Naive thymus-derived CD8-positive, alpha-beta T cell (primary cell): Measurements from ENCODE around the gene ARL2BP. TPM values are rescaled to one million over a fixed set of nuclear protein-coding genes. Genes with fewer than 3 reads are reported as not detected.
"Not testable (repeated sequence)": the region's sequence is repeated elsewhere in the genome, so short reads cannot be mapped to it uniquely, and the experiment has no call there.

Source experiments
- ATAC-seq, 2 donors: fragments of 150-1000 bp; cut with Tn5 transposase in 1 of 2; sonication (Bioruptor Pico), chemical (Tn5 transposase) in 1 of 2; 1 replicate in 1 of 2; 2 replicates in 1 of 2; pipeline ENCODE4 v1.10.0; 2021; ENCODE audit warnings: mild to moderate bottlenecking in 2 of 2, moderate library complexity in 2 of 2
- POLR2A ChIA-PET: fragments of 350-600 bp; sonication (Branson Sonifier 250); formaldehyde crosslinking; loops from one replicate; lab custom pipeline; 2021; ENCODE audit warnings: antibody characterized with exemption; lab: Charles Lee
- DNase-seq, 10 donors: peaks; one replicate each; pipeline versions ENCODE4 v3.0.0 to v3.0.0-alpha.2; 2020 to 2022
- H3K27ac Mint-ChIP-seq, 10 donors: one replicate each; pipeline ENCODE4 v1.8.0; 2020 to 2022; ENCODE audit warnings: mild to moderate bottlenecking in 10 of 10, mixed read lengths in 10 of 10, moderate library complexity in 4 of 10, inconsistent platforms in 1 of 10
- H3K27me3 Mint-ChIP-seq, 5 donors: one replicate each; pipeline ENCODE4 v1.8.0; 2021 to 2022; ENCODE audit warnings: mixed read lengths in 5 of 5
- H3K36me3 Mint-ChIP-seq, 3 donors: one replicate each; pipeline ENCODE4 v1.8.0; 2020 to 2022; ENCODE audit warnings: mixed read lengths in 3 of 3, mild to moderate bottlenecking in 2 of 3, inconsistent platforms in 1 of 3
- H3K4me1 Mint-ChIP-seq, 4 donors: one replicate each; pipeline ENCODE4 v1.8.0; 2021 to 2022; ENCODE audit warnings: mixed read lengths in 4 of 4
- H3K4me3 Mint-ChIP-seq, 10 donors: one replicate each; pipeline ENCODE4 v1.8.0; 2020 to 2022; ENCODE audit warnings: mild to moderate bottlenecking in 10 of 10, mixed read lengths in 10 of 10, moderate library complexity in 6 of 10, inconsistent platforms in 1 of 10
- H3K9me3 Mint-ChIP-seq, 9 donors: one replicate each; pipeline ENCODE4 v1.8.0; 2020 to 2022; ENCODE audit warnings: mixed read lengths in 9 of 9, mild to moderate bottlenecking in 3 of 9, inconsistent platforms in 1 of 9, moderate library complexity in 1 of 9
- polyA plus RNA-seq, 3 donors: library from polyadenylated mRNA; unstranded; fragments of 300-500 nt; fragmentation: Illumina TruSeq; gene quantifications; one replicate each; pipeline ENCODE4 v1.2.3, GENCODE V29; 2021
- total RNA-seq, 8 experiments: library from RNA in 2 of 8; stranded (reverse) in 2 of 8; gene quantifications; one replicate each; pipeline ENCODE4 v1.2.3 and lab custom pipeline; 2021 to 2026

ARL2BP gene
- 10 to 100 TPM; 58.0 to 61.3 TPM for total RNA-seq
- 100 to 1,000 TPM; 148 to 154 (median 153) TPM for polyA plus RNA-seq
- 39.4 to 129 (median 50.1) reads per million in 6 experiments for total RNA-seq (lab: John Stamatoyannopoulos, UW)

DNA sequence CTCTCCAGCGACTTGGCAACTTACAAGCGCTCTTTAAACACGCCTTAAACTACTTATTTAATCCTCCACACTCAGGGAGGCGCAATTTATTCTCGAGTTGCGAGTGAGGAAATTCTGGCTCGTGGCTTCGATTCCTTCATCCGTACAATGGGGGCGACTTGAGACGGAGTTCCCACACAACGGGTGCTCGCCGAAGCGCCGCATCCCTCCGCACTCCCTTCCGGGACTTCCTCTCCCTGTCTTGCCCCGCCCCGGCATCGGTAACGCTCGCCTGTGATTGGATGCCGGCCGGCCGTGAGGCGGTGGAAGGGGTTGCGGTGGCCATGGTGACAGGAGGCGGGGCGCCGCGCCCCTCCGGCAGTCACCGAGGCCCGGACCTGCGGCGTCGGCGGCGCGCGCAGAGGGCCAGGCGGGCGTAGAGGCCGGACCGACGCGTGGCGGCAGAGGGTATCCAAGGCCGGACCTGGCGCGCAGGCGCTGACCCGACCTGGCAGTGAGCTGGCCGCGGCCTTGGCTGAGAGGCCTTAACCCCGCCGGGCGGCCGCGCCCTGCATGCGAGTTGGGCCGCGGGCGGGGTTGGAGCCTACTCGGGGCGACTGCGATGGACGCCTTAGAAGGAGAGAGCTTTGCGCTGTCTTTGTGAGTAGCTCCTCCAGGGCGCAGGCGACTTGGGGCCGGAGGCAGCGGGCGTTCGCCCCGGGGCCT, at the start of gene ARL2BP:
ARL2BP (plus strand) TSS at position 493 of the 705 bp plus-strand sequence; CDS start at position 602, 109 bp downstream.
- ATAC-seq (peak; percentile 92 to 96), DNase-seq (peak; percentile 95 to 98 (median 97))
- POLR2A ChIA-PET, result interaction anchor here (0.5 to 3.7 kb wide), 18 partner anchors 9 to 1050 kb away, joined by 3 to 24 read pairs (median 4); partner anchors contain the start of genes CIAPIN1, PSME3IP1 and RSPRY1
- Mint-ChIP-seq H3K27me3 (no peaks in the 10 kb centered on the region), H3K4me3 (peak within 1 kb of the TSS; percentile 87 to 96 (median 94)), H3K4me1 (peaks cover 11 to 33% (median 21%) of the 10 kb centered on the region in 4 donors), H3K27ac (peak within 1 kb of the TSS; percentile 93 to 97 (median 96)), H3K36me3 (peaks cover 0 to 33% (median 10%) of the 10 kb centered on the region in 3 donors), H3K9me3 (no peaks in the 10 kb centered on the region)

DNA sequence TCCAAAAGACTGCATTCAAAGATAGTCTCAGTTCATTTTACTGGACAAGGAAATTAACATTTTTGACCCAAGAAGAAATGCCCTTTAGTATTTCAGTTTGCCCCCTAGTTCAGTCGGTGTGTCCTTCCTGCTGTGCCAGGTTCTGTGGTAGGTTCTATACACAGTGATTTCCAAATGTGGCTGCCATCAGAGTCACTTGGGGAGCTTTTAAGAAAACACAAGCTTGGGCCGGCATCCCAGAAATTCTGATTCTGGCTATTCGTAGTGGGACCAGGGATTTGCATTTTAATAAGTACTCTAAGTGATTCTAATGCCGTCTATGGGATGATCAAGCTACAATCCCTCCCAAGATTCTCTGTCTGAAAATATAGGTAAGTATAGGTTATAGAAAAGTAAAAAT, 48.8 kb upstream of the ARL2BP start:
- no peak for DNase-seq
- Mint-ChIP-seq H3K4me1 (peaks cover 19 to 42% (median 30%) of the 10 kb centered on the region in 4 donors), H3K9me3 (no peaks in the 10 kb centered on the region), H3K4me3 (no peak overlapping the region), H3K36me3 (peaks cover 0 to 28% (median 3%) of the 10 kb centered on the region in 3 donors), H3K27me3 (no peaks in the 10 kb centered on the region), H3K27ac (peak overlapping the region in 1 of 10 donors; percentile 84)
- no peak for ATAC-seq
- POLR2A ChIA-PET, result no interaction called here

DNA sequence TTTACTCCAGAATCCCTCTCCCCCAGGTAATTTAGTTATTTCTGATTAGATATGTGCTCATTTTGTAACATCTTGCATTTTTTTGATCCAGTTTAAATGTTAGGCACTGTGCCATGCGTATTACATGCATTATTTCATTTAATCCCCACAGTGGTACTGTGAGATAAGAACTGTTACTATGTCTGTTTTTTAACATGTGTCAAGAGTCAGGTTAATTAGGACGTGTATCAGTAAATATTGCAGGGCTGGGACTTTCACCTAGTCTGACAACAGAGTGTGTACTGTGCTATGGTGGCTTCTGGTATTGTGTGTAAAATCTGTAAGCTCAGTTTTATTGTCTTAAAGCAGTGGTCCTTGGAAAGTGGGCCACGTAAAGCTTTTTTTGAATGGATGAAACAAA, 48.3 kb upstream of the ARL2BP start:
- Mint-ChIP-seq H3K27ac (no peak overlapping the region), H3K9me3 (no peaks in the 10 kb centered on the region), H3K4me3 (no peak overlapping the region), H3K27me3 (no peaks in the 10 kb centered on the region), H3K36me3 (peaks cover 0 to 28% (median 3%) of the 10 kb centered on the region in 3 donors), H3K4me1 (peaks cover 17 to 41% (median 29%) of the 10 kb centered on the region in 4 donors)
- ATAC-seq, result no peak
- no peak for DNase-seq
- POLR2A ChIA-PET, result interaction anchor here (0.8 kb wide), 1 partner anchor 11 kb away, joined by 3 read pairs; the partner anchor contains the start of gene PSME3IP1

GRCh38 chr16:57200321-57200720, 44.7 kb upstream of the ARL2BP start:
- Mint-ChIP-seq H3K36me3 (peaks cover 0 to 27% (median 3%) of the 10 kb centered on the region in 3 donors), H3K4me1 (peaks cover 10 to 30% (median 18%) of the 10 kb centered on the region in 4 donors)
- DNase-seq, H3K4me3 Mint-ChIP-seq, ATAC-seq, H3K27me3 Mint-ChIP-seq, H3K9me3 Mint-ChIP-seq, POLR2A ChIA-PET, H3K27ac Mint-ChIP-seq: not testable (repeated sequence)

DNA sequence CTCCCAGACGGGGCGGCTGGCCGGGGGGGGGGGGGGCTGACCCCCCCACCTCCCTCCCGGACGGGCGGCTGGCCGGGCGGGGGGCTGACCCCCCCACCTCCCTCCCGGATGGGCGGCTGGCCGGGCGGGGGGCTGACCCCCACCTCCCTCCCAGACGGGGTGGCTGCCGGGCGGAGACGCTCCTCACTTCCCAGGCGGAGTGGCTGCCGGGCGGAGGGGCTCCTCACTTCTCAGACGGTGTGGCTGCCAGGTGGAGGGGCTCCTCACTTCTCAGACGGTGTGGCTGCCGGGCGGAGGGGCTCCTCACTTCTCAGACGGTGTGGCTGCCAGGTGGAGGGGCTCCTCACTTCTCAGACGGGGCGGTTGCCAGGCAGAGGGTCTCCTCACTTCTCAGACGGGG, 44.1 kb upstream of the ARL2BP start:
- H3K36me3 Mint-ChIP-seq, result peaks cover 0 to 32% (median 3%) of the 10 kb centered on the region in 3 donors
- H3K9me3 Mint-ChIP-seq, POLR2A ChIA-PET, H3K27ac Mint-ChIP-seq, H3K4me3 Mint-ChIP-seq, DNase-seq, ATAC-seq, H3K27me3 Mint-ChIP-seq: not testable (repeated sequence)
- peaks cover 9 to 30% (median 17%) of the 10 kb centered on the region in 4 donors for H3K4me1 Mint-ChIP-seq

DNA sequence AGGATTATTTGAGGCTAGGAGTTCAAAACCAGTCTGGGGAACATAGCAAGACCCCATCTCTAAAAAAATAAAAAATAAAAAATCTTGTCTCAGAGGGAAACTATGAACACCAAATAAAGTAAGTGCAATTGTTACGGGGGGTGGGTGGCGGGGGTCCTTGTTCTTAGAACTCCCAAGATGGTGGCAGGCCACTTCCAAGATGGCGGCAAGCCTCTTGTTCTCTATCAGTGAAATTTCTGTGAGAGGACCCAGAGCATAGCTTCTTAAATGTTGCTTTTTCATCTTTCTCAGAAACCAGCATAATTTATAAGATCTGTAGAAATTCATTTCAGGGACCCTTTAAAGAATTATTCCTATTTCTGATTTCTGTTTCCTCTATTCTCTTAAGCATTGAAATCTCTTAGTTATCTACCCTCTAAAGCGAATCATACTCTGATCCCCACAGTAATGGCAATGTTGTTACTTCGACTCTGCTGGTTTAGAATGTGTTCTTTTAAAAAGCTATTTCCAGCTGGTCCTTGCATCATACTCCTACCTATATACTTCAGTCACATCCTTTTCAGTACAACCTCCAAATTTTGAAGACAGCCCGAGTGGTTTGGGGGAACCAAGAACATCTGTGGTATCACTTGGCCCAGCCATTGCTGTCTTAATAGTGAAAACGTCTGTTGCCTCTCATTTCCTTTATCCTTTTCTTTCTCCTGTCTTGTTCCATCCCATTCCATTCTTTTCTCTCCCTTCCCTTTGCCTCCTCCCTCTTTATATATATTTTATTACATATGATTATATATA, 42.8 kb upstream of the ARL2BP start:
- Mint-ChIP-seq H3K9me3 (no peaks in the 10 kb centered on the region), H3K27ac (peak overlapping the region in 4 of 10 donors; percentile 10 to 46 (median 28)), H3K4me1 (peaks cover 6 to 18% (median 11%) of the 10 kb centered on the region in 4 donors), H3K4me3 (no peak overlapping the region), H3K27me3 (no peaks in the 10 kb centered on the region), H3K36me3 (peaks cover 0 to 39% (median 3%) of the 10 kb centered on the region in 3 donors)
- no peak for ATAC-seq
- no peak for DNase-seq
- POLR2A ChIA-PET, result no interaction called here

DNA sequence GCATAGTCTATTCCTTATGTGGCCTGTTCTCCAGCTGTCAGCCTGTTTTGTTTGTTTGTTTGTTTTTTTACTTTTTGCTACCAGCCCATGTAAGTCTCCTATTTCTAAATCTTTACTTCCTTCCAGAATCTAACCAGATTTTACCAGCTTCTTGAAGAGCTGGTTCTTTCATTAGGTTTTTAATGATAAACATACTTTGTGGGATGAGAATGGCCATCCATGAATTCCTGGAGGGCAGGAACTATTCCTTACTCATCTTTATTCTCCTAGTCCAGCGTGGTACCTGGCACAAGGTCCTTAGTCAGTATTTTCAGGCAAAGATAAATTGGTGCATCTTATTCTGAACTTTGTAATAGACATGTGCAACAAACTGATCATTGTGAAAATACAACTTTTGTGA, 41.6 kb upstream of the ARL2BP start:
- ATAC-seq, result no peak
- no peak for DNase-seq
- no peak overlapping the region for H3K4me3 Mint-ChIP-seq
- H3K9me3 Mint-ChIP-seq, result no peaks in the 10 kb centered on the region
- H3K36me3 Mint-ChIP-seq, result peaks cover 0 to 50% (median 7%) of the 10 kb centered on the region in 3 donors
- H3K4me1 Mint-ChIP-seq, result peaks cover 6 to 18% (median 10%) of the 10 kb centered on the region in 4 donors
- POLR2A ChIA-PET, result no interaction called here
- no peaks in the 10 kb centered on the region for H3K27me3 Mint-ChIP-seq
- H3K27ac Mint-ChIP-seq, result peak overlapping the region in 5 of 10 donors; percentile 6 to 80 (median 57)

GRCh38 chr16:57204675-57205074, 40.4 kb upstream of the ARL2BP start:
- POLR2A ChIA-PET, result no interaction called here
- ATAC-seq (no peak), DNase-seq (no peak)
- Mint-ChIP-seq H3K27ac (peak overlapping the region in 1 of 10 donors; percentile 14), H3K36me3 (peaks cover 0 to 55% (median 11%) of the 10 kb centered on the region in 3 donors), H3K9me3 (no peaks in the 10 kb centered on the region), H3K4me1 (peaks cover 4 to 12% (median 6%) of the 10 kb centered on the region in 4 donors), H3K4me3 (no peak overlapping the region), H3K27me3 (no peaks in the 10 kb centered on the region)

- ATAC-seq, result no peak
- POLR2A ChIA-PET, result no interaction called here
- H3K27ac Mint-ChIP-seq, result no peak overlapping the region
- peaks cover 0 to 4% (median 1%) of the 10 kb centered on the region in 4 donors for H3K4me1 Mint-ChIP-seq
- H3K36me3 Mint-ChIP-seq, result peaks cover 7 to 91% (median 34%) of the 10 kb centered on the region in 3 donors
- DNase-seq, result no peak
- H3K4me3 Mint-ChIP-seq, result no peak overlapping the region
- peaks cover 0 to 4% (median 0%) of the 10 kb centered on the region in 9 donors for H3K9me3 Mint-ChIP-seq
- H3K27me3 Mint-ChIP-seq, result no peaks in the 10 kb centered on the region
Observed at GRCh38 chr16:57208926-57209325, 36.1 kb upstream of the ARL2BP start.

DNA sequence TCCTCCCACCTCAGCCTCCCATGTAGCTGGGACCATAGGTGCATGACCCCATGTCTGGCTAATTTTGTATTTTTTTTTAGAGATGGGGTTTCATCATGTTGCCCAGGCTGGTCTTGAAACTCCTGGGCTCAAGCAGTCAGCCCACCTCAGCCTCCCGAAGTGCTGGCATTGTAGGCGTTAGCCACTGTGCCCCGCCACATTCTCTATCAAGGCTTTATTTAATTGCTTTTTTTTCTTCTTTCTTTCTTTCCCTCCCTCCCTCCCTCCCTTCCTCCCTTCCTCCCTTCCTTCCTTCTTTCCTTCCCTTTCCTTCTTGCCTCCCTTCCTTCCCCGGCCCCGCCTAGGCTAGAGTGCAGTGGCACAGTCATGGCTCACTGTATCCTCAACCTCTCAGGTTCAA, 35.3 kb upstream of the ARL2BP start:
- H3K4me3 Mint-ChIP-seq, result no peak overlapping the region
- no peaks in the 10 kb centered on the region for H3K27me3 Mint-ChIP-seq
- POLR2A ChIA-PET, result no interaction called here
- no peak for DNase-seq
- H3K36me3 Mint-ChIP-seq, result peaks cover 14 to 95% (median 43%) of the 10 kb centered on the region in 3 donors
- peak overlapping the region in 2 of 10 donors; percentile 45 to 64 for H3K27ac Mint-ChIP-seq
- ATAC-seq, result no peak
- H3K9me3 Mint-ChIP-seq, result peaks cover 0 to 7% (median 0%) of the 10 kb centered on the region in 9 donors
- peaks cover 0 to 2% (median 0%) of the 10 kb centered on the region in 4 donors for H3K4me1 Mint-ChIP-seq

GRCh38 chr16:57213462-57213861, 31.6 kb upstream of the ARL2BP start:
- no peak overlapping the region for H3K27ac Mint-ChIP-seq
- DNase-seq (no peak), ATAC-seq (no peak)
- no peak overlapping the region for H3K4me3 Mint-ChIP-seq
- H3K36me3 Mint-ChIP-seq, result peaks cover 45 to 94% (median 73%) of the 10 kb centered on the region in 3 donors
- POLR2A ChIA-PET, result interaction anchor here (0.5 kb wide), 1 partner anchor 21 kb away, joined by 3 read pairs; no protein-coding TSS in a partner anchor
- peaks cover 0 to 6% (median 0%) of the 10 kb centered on the region in 4 donors for H3K4me1 Mint-ChIP-seq
- no peaks in the 10 kb centered on the region for H3K27me3 Mint-ChIP-seq
- peaks cover 9 to 40% (median 16%) of the 10 kb centered on the region in 9 donors for H3K9me3 Mint-ChIP-seq

- H3K4me1 Mint-ChIP-seq, result peaks cover 0 to 8% (median 3%) of the 10 kb centered on the region in 4 donors
- H3K9me3 Mint-ChIP-seq, result peaks cover 12 to 48% (median 21%) of the 10 kb centered on the region in 9 donors
- no peak overlapping the region for H3K27ac Mint-ChIP-seq
- H3K4me3 Mint-ChIP-seq, result no peak overlapping the region
- DNase-seq (no peak), ATAC-seq (no peak)
- no peaks in the 10 kb centered on the region for H3K27me3 Mint-ChIP-seq
- H3K36me3 Mint-ChIP-seq, result peaks cover 54 to 93% (median 84%) of the 10 kb centered on the region in 3 donors
- POLR2A ChIA-PET, result no interaction called here
Observed at GRCh38 chr16:57216968-57217367, 28.1 kb upstream of the ARL2BP start.
